Measurements from ENCODE around the gene CENPM.

The CENPM gene

DNA sequence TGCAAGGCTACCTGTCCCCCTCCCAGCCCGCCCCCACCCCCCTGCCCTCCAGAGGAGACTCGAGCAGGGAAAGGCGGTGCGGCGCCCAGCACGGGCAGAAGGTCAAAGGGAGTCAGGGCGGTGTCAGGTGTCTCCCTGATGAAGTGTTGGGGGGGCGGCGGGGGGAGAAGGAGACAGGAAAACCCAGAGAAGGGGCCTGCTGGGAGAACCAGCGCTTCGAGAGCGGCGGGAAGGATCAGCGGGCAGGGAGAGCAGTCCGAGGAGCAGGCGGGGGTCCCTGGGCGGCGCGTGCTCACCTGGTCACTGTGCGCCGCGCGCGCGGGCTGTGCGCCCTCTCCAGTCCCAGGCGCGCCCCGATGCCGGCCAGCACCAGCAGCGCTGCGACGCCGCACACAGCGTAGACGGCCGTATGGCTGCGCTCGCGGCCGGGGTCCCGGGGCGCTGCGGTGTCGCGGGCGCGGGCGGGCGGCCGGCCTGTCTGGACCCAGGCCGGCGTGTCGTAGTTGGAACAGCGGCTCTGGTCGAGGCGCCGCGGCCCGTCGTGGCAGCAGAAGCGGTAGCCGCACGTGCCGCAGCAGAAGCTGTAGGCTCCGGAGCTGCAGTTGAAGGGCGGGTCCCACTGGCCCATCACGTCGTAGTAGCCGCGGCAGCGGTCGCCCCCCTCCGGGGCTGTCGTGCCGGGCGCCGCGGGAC, 33.0 kb downstream of the CENPM start:
- DNase-seq (ENCODE audit: low read depth in 2 of 2): no peak

DNA sequence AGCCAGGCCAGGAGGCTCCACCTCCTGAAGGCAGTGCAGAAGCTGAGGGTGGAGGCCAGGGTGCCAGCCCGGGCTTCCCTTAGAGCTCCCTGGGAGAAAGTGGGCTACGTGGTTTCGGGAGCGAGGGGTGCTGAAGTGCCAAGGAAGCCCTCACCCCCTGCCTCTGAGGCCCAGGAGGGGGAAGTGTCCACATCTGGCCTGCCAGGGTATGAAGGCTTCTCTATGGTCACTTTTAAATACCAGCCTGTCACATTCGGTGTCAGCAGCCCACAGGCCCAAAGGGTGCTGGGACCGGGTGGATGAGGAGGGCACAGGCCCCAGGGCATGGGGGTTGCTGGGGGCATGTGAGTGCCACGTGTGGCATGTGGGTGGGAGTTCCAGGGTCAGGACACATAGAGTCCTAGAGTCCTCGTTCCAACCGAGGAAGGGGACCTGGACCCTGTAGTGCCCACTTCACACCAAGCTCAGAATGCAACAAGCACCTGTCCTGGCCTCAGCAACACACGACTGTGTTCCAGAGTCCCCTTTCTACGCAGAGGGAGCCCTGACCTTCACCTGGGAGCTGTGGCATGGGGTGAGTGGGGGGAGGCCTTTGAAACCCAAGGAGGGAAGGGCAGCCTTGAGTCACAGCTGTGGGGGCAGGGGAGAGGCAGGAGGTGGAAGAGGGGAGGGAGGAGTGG, 33.8 kb downstream of the CENPM start:
- DNase-seq (ENCODE audit: low read depth in 2 of 2): no peak

DNA sequence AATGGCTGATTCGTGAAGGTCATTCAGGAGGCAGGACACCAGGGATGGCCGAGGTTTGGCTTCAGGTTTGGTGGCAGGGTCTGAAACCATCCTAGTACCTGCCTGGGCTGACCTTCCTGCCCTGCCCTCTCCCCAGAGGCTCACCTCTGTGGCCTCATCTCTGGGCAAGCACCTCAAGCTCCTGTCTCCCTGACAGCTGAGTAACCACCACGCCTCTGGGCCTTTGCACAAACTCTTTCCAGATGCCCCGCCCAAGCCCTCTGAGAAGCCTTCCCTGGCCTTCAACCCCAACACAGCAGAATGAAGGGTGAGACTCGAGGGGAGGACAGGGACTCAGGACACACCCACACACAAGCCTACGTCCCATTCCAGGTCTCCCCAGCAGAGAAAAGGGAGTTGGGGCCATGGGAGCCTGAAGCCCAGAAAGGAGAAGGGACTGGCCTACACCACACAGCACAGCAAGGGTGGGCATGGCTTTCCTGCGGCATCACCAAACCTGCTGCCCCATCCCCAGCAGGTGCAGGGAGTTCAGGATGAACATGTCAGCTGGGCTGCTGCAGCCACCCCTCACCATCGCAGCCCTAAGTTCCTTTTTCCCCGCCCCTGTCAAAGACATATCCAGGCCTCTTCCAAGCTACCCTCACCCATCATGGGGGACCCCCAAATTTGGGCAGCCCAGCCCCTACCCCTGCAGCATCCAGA, 34.5 kb downstream of the CENPM start:
- DNase-seq (ENCODE audit: low read depth in 2 of 2): no peak

DNA sequence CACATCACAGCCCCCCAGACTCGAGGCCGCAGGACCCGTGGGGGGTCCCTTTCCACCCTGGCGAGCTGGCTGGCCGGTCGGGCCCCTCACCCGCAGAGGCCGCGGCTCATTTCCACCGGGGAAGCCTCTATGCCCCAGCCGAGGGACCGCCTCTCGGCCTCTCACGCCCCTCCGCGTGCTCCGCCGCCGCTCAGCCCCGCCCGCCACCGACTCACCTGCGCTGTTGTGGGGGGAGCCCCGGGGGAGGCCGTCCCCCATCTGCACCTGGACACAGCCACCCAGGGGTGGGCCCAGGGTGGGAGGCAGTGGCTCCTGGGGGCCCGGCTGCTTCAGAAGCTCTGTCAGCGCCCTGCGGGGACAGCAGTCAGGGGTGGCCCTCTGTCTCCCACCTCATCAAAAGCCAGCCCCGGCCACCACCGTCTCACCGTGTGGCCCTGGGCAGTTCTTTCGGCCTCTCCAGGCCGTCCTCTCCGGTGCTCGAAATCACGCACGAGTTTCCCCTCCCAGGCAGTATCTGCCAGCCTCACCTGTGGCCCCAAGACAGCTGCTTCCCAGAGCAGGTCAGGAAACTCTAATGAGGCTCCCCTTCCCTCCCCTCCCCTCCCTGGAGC, 35.8 kb downstream of the CENPM start:
- no peak for DNase-seq (ENCODE audit: low read depth in 2 of 2)

DNA sequence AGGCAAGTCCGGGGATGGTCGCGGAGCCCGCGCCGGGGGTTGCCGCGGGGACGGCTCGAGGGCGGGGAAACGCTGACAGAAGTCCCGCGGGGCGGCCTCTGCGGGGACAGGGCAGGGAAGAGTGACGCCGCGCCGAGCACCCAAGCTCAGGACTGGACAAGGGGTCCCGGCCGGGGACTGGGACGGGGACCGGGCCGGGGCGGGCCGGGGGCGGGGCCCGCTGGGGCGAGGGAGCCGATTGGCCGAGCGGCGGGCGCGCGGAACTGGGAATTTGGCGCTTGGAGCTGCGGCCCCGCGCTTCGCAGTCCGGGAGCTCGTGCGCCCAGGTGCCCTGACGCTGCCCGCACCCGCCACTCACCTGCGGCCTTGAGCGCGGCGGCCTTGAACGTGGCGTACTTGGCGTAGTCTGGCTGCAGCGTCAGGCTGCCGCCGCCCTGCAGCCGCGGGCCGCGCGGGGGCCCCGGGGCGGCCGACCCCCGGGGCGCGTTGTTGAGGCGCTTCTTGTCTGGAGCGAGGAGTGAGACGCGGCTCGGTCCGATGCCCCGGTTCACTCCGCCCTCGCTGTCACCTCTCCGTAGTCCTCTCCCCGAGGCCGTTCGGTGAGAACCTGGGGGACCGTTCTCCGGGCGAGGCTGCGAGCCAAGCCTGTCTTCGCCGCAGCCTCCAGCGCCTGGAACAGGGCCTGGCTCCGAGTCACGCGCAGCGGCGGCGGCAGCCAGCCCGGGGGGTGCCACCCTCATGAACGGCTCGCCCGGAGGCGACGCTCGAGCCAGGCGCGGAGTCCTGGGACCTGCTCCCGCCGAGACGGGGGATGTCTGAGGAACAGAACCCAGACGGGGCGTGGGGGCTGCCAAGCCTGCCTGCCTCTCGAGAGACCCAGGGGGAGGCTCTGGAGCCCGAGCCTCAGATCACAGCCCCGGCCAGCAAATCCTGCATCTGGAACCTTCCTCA, 36.6 kb downstream of the CENPM start:
- DNase-seq (ENCODE audit: low read depth in 2 of 2): no peak

DNA sequence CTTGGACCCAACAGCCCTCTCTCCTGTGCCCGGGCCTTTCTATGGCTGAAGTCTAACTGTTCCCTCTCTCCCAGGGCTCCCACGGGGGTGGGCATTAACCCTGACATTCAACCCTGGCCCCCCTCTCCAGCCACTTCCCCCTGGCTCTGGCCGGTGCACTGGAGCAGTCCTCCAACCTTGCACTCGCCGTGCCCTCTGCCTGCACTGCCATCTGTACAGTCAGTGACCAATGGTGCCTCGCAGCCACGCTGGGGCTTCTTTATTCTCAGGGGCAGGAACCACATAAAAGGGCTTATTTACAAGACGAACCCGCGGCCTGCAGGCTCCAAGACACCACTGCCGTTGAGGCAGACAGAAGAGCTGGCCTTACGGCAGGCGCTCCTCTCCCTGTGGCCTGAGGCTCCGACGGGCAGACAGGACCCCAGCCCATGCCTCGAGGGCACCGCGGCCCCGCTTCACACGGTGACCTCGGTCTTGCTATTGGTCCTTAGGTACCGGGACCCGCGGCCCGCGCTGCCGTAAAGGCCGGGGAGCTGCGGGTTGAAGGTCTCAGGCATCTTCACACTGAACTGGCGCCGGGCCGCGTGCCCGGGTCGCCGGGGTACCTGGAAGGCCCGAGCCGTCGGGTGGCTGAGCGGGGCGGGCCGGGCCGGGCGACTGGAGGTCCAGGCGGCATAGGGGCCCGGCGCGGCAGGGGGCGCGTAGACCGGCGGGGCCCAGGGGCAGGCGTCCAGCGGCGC, 37.5 kb downstream of the CENPM start:
- DNase-seq (ENCODE audit: low read depth in 2 of 2): no peak

DNA sequence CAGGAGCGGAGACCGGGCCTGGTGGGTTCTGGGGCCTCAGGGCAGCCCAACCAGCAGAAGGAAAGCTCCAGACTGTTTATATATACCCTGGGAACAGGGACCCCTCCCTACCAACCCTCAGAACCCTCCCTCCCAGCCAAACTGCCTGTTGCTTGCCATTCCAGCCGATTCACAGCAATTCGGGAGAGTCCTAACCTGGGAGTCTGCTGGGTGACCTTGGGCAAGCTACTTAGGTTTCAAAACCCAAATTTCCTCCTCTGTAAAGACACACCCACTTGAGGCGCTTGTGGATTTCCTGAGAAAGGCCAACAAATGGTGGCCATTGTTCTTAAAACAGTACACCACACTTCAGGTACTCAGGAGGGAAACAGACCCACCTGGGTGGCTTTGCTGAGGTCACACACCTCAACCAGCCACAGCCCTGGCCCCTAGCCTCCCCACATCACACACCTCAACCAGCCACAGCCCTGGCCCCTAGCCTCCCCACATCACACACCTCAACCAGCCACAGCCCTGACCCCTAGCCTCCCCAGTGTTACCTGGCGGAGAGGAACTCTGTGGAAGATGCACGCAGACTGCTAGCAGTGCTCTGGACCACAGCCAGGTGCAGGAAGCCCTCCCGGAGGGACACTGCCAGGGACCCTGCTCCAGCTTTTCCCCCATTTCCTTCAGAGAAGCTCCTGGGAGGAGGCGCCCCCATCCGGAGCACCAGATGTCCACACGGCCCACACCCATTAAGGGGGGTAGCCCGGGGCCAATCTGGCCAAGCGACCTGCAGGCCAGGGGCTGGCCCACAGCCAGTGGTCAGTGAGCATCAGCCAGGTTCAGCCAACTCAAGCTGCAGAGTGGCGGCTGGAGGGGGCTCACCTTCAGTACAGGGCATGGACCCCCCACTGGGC, 38.3 kb downstream of the CENPM start:
- no peak for DNase-seq (ENCODE audit: low read depth in 2 of 2)

DNA sequence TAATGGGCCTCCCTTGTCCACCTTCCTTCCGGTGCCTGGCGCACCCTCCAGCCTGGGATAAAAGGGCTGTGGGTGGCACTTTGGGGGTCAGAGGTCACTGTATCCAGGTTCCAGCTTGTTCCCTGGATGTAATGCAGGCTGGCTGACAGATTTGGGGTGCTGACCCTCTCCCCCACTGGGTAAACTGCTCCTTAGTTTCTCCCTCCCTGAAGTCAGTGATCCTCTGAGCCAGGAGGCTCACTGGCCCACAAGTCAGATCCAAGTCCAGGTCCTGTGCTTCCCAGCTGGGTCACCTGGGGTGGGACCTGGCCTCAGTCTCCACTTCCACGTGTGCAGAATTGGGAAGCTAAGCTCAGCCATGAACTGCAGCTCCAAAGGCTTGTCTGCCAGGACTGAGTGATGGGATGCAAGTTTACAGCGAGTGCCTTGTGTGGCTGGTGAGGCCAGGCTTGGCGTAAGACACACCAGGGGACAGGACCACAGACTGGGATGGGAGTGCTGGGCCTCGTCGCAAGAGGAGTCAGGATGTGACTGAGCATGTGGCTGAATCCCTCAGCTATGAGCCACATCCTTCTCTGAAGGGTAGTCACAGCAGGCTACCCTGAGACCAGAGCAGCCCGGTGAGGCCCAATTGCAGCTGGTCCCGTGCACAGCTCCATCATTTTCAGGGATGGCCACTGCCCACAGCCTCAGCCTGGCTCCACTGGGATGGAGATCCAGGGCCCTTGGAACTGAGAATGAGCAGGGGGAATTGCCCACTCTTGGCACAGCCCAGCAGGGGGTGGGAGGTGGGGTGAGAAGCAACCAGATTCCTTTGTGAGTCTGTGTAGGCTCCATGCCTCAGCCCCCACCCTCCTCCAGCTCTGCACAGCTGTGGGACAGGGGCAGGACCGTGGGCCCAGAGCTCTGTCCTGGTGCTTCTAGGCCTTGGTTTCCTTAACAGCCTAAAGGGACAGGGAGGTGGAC, 39.2 kb downstream of the CENPM start:
- DNase-seq (ENCODE audit: low read depth in 2 of 2): no peak

DNA sequence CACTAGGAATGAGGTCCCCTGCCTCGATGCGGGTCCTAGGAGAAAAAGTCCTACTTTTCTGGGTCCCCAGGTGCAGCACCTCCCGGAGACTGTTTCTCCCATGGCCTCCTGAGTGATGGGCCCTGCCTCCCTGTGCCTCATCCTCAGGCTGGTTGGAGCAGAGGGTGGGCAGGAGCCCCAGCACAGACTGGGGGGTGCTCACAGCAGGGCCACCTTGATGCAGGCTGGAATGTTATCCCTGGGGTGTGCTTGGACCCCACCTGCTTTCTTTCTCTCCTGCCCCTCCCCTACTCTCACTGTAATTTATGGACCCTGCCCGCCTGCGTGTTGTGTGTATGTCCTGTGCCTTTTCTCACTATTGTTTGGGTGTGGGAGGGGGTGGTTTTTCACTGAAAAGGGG, 40.1 kb downstream of the CENPM start:
- DNase-seq (ENCODE audit: low read depth in 2 of 2): no peak

DNA sequence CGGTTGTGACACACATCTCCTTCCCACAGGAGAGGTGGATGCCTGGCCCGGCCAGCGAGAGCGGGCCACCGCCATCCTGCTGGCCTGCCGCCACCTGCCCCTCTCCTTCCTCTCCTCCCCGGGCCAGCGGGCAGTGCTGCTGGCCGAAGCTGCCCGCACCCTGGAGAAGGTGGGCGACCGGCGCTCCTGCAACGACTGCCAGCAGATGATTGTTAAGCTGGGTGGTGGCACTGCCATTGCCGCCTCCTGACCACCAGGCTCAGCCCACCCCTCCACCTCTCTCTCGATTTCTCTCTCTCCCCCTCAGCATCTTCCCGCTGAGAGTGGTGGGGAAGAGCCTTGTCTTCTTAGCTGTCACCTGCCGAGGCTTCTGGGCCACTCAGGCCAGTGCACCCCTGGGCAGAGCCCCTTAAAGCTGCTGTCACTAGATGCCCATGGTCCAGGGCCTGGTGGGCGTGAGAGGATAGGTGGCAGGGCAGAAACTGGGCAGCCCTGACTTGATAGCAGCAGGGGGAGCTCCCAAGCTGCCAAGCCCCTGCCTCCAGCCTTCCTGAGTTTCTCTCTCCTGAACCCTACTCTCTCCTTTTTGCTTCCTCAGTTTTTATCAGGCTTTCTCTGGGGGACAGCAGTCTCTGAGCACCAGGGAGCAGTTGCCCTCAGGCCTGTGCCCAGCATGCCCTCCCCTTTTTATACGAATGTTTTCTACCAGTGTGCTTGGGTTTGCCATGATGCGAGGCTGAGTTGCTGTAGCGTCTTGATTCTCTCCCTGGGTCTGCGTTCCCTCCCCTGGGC, 41.3 kb downstream of the CENPM start:
- no peak for DNase-seq (ENCODE audit: low read depth in 2 of 2)

DNA sequence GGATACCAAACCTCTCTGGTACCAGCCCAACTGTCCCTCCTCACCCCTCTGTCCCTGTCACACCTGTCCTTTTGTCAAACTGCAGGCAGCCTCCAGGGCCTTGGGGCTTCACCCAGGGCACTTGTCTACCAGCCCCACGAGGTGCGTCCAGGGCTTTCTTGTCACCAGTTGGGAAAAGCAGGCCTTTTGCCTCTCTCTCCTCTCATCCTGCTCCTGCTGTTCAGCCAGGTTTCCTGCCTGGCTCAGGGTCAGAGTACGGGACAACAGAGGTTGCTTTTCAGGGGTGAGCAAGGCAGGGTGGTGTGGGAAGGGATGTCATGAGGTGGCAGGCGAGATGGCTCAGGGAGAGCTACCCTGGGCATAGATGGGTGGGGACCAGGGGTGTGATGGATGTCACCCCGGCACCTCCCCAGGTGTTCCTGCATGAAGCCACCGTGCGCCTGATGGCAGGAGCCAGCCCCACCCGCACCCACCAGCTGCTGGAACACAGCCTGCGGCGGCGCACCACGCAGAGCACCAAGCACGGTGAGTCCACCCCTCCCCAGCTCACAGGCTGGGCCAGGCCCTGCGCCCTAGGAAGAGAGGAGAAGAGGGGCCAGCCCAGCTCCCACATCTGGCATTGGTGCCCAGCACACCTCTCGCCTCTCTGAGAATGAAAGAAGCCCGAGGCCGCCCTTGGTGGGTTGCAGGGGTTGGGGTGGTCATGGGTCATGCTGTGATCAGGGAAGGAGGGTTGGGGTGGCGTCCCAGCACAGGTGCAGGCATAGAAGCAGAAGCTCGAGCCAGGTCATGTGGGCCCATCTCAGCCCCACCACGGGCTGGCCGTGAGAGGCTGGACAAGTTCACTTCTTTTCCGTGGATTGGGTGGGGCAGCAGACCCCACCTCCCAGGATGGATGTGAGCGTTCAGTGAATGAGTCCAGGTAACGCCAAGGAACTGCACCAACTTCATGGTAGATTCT, 42.2 kb downstream of the CENPM start:
- DNase-seq (ENCODE audit: low read depth in 2 of 2): no peak

DNA sequence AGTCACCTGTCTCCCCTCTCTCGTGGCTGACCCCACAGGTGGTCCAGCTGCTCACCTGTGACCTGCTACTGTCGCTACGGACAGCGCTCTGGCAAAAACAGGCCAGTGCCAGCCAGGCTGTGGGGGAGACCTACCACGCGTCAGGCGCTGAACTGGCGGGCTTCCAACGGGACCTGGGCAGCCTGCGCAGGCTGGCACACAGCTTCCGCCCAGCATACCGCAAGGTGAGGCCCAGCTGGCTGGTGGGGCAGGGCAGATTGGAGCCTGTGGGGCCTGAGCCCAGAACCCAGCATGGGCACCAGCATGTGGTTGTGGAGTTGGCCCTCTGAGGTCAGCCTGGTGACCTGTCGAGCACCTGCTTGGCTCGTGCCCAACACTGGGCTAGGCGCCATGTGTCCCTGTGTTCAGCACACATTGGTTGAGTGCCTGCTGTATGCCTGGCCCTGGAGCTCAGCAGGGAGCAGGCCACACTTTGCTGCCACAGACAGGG, 44.0 kb downstream of the CENPM start:
- DNase-seq (ENCODE audit: low read depth in 2 of 2): no peak

DNA sequence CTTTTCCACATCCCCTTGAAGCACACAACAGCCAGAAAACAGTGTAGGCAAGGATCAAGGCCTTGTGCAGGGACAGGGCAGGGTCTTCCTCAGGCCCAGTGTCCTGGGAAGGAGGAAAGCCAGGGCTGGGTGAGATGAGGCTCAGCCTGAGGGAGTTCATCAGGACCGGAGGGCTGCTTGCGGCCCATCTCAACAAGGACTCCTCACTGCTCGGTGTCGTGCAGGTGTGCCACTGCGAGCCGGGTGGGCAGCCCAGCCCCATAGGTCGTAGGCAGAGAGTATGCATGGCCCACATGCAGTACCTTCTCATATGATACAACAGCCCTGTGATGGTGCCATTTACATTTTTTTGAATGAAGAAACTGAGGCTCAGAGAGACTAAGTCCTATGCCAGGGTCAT, 44.9 kb downstream of the CENPM start:
- DNase-seq (ENCODE audit: low read depth in 2 of 2): no peak

DNA sequence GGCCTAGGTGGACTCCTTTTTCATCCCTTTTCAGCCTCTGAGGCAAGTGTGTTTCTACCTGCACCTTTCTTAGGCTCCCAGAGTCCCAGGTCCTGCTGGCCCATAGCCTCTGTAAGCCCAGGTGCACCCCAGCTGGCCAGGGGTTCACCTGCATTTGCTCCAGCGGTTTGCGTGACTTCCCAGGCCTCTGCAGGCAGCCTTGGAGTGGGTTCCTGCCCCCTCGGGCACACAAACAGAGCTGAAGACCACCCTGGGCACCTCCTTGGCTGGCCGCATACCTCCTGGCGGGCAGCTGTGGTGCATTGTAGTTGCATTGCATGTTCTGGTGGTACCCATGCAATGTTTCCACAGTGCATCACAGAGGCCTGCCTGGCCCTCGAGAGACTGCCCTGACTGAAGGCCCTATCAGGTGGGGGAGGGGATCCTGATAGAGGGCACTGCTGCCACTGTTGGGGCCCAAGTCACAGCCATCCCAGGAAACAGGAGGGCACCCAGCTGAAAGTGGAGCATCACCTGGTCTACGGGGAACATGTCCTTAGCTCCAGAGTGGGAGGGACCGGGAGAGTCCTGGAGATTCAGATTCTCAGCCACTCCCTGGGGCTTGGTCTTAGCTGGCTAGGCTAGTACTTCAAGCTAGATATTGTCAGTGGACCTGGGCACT, 46.2 kb downstream of the CENPM start:
- no peak for DNase-seq (ENCODE audit: low read depth in 2 of 2)

DNA sequence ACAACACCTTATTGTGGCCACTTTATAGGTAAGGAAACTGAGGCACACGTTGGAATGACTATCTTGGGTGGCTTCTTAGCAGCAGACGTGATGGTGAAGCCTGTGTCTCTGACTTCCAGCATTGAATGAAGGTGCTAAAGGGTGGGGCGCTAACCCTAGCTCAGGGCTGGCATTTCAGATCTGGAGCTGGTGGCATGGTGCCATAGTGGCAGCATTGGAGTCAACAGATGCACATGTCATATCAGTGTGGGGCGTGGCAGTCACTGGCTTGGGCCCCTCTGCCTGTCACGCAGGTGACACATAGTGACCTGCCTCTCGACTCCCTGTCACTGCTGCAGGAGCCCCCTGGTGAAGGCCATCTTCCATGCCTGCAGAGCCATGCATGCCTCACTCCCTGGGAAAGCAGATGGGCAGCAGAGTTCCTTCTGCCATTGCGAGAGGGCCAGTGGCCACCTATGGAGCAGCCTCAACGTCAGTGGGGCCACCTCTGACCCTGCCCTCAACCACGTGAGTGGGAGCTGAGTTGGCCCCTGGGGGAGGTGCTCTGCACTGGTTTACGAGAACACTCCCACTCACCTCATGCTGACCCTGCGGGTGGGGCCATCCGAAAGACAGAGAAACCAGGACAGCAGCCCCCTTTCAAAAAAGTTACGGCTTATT, 46.8 kb downstream of the CENPM start:
- DNase-seq (ENCODE audit: low read depth in 2 of 2): no peak

Measured in stimulated activated CD4-positive, alpha-beta T cell treated with anti-CD3 and anti-CD28 coated beads, Interleukin-4, amount 100 ng/mL, for 48 hours (primary cell).